PC-9 (cell line): Measurements from ENCODE around the gene RAD52.

Source experiments
- CTCF ChIP-seq: fragments of 200-600 bp; sonication (generic); conservative IDR thresholded peaks from 2 replicates; pipeline ENCODE4 v1.6.1; 2017; ENCODE audit warnings: mixed run types, antibody characterized with exemption, mild to moderate bottlenecking, moderate library complexity
- EZH2 ChIP-seq: fragments of 200-600 bp; sonication (generic); IDR thresholded peaks from 2 replicates; pipeline ENCODE4 v1.8.0; 2017; ENCODE audit warnings: antibody characterized with exemption, low read depth

GRCh38 chr12:976644-977043, 27.1 kb upstream of the RAD52 start:
- no peak for TF ChIP-seq CTCF
- no peak for TF ChIP-seq EZH2
